NCI-H526 (cell line): ENCODE measurements around the gene ARHGAP29.
A peak's percentile ranks its signal among the peaks of the same experiment; 100 is the strongest.

Experiments
- DNase-seq, 2 experiments: peaks; one replicate each; lab custom pipeline; 2025; lab: John Stamatoyannopoulos, UW

ARHGAP29 gene

GRCh38 chr1:94265011-94265422 is 27.6 kb upstream of the ARHGAP29 start:
- no peak for DNase-seq

- DNase-seq, result no peak
Observed at GRCh38 chr1:94260635-94261387, 23.4 kb upstream of the ARHGAP29 start.

- DNase-seq, result no peak
Observed at GRCh38 chr1:94259635-94260289, 22.4 kb upstream of the ARHGAP29 start.

GRCh38 chr1:94258873-94259331 is 21.5 kb upstream of the ARHGAP29 start:
- DNase-seq, result no peak

GRCh38 chr1:94257444-94257843 is 20.1 kb upstream of the ARHGAP29 start:
- DNase-seq, result no peak

GRCh38 chr1:94255476-94255875 is 18.1 kb upstream of the ARHGAP29 start:
- no peak for DNase-seq

- DNase-seq, result no peak
Observed at GRCh38 chr1:94254073-94254810, 16.9 kb upstream of the ARHGAP29 start.

GRCh38 chr1:94253456-94254017 is 16.2 kb upstream of the ARHGAP29 start:
- DNase-seq, result no peak

- no peak for DNase-seq
Observed at GRCh38 chr1:94250341-94250740, 13.0 kb upstream of the ARHGAP29 start.

- DNase-seq, result no peak
Observed at GRCh38 chr1:94248956-94249688, 11.7 kb upstream of the ARHGAP29 start.

GRCh38 chr1:94247138-94248094 is 10.0 kb upstream of the ARHGAP29 start:
- peak in 1 of 2 experiments; percentile 78 for DNase-seq

GRCh38 chr1:94246692-94247137 is 9.3 kb upstream of the ARHGAP29 start:
- DNase-seq, result peak in 1 of 2 experiments; percentile 3

GRCh38 chr1:94245747-94246438 is 8.5 kb upstream of the ARHGAP29 start:
- DNase-seq, result no peak

GRCh38 chr1:94244816-94245215 is 7.4 kb upstream of the ARHGAP29 start:
- DNase-seq, result no peak

GRCh38 chr1:94243665-94244064 is 6.3 kb upstream of the ARHGAP29 start:
- no peak for DNase-seq

- peak; percentile 22 to 67 for DNase-seq
Observed at GRCh38 chr1:94240822-94241221, 3.4 kb upstream of the ARHGAP29 start.

GRCh38 chr1:94239796-94240195 is 2.4 kb upstream of the ARHGAP29 start:
- DNase-seq, result no peak

GRCh38 chr1:94239051-94239450 is 1.7 kb upstream of the ARHGAP29 start:
- DNase-seq, result no peak

GRCh38 chr1:94236630-94237290 is 624 bp downstream of the ARHGAP29 start:
- peak; percentile 9 to 79 for DNase-seq
